Mononuclear cell (primary cell): Measurements from ENCODE around the gene FLT3. TPM values are rescaled to one million over a fixed set of nuclear protein-coding genes. Genes with fewer than 3 reads are reported as not detected.

Experiments used
- H3K27me3 ChIP-seq: 2 replicates; pipeline ENCODE4 v1.6.0; 2011; ENCODE audit warnings: low read length, control low read depth; ENCODE audit not compliant: insufficient read depth
- H3K4me1 ChIP-seq: 2 replicates; pipeline ENCODE4 v1.5.1; 2011; ENCODE audit warnings: mild to moderate bottlenecking, low read length, control low read depth; ENCODE audit not compliant: insufficient read depth
- H3K4me3 ChIP-seq: 2 replicates; pipeline ENCODE4 v1.5.1; 2011; ENCODE audit warnings: mild to moderate bottlenecking, low read length, moderate library complexity
- H3K9me3 ChIP-seq: 2 replicates; pipeline ENCODE4 v1.5.1; 2011; ENCODE audit warnings: low read depth, mild to moderate bottlenecking, control low read depth, low read length
- total RNA-seq: library from RNA; depleted of rRNA; stranded (reverse); fragments of >200 nt; gene quantifications from one replicate; pipeline ENCODE4 v1.2.3, GENCODE V29; 2012

The FLT3 gene
- total RNA-seq, 1 donor: 4.3 TPM

- H3K9me3 ChIP-seq: no peaks in the 10 kb centered on the region
- peaks cover 96% of the 10 kb centered on the region for H3K27me3 ChIP-seq
- no peak overlapping the region for H3K4me3 ChIP-seq
- peaks cover 19% of the 10 kb centered on the region for H3K4me1 ChIP-seq
Measured at GRCh38 chr13:27979001-27979643, 121.3 kb downstream of the FLT3 start.

- Histone ChIP-seq H3K9me3 (no peaks in the 10 kb centered on the region), H3K4me1 (peaks cover 19% of the 10 kb centered on the region), H3K27me3 (peaks cover 96% of the 10 kb centered on the region), H3K4me3 (no peak overlapping the region)
Measured at GRCh38 chr13:27978301-27978968, 121.9 kb downstream of the FLT3 start.

GRCh38 chr13:27977476-27978300 is 122.7 kb downstream of the FLT3 start:
- Histone ChIP-seq H3K27me3 (peaks cover 97% of the 10 kb centered on the region), H3K4me1 (peaks cover 19% of the 10 kb centered on the region), H3K9me3 (no peaks in the 10 kb centered on the region), H3K4me3 (no peak overlapping the region)

GRCh38 chr13:27976362-27977091 is 123.8 kb downstream of the FLT3 start:
- Histone ChIP-seq H3K4me1 (peaks cover 19% of the 10 kb centered on the region), H3K4me3 (no peak overlapping the region), H3K9me3 (no peaks in the 10 kb centered on the region), H3K27me3 (peaks cover 97% of the 10 kb centered on the region)

GRCh38 chr13:27975564-27976361 is 124.6 kb downstream of the FLT3 start:
- Histone ChIP-seq H3K9me3 (no peaks in the 10 kb centered on the region), H3K4me1 (peaks cover 17% of the 10 kb centered on the region), H3K4me3 (no peak overlapping the region), H3K27me3 (peaks cover 97% of the 10 kb centered on the region)

- H3K9me3 ChIP-seq: no peaks in the 10 kb centered on the region
- peaks cover 4% of the 10 kb centered on the region for H3K4me1 ChIP-seq
- H3K4me3 ChIP-seq: no peak overlapping the region
- peaks cover 96% of the 10 kb centered on the region for H3K27me3 ChIP-seq
Measured at GRCh38 chr13:27973961-27974662, 126.3 kb downstream of the FLT3 start.

GRCh38 chr13:27973291-27973690 is 127.1 kb downstream of the FLT3 start:
- Histone ChIP-seq H3K27me3 (peaks cover 98% of the 10 kb centered on the region), H3K4me1 (peaks cover 7% of the 10 kb centered on the region), H3K9me3 (no peaks in the 10 kb centered on the region), H3K4me3 (no peak overlapping the region)

- H3K4me1 ChIP-seq: peaks cover 11% of the 10 kb centered on the region
- peaks cover 99% of the 10 kb centered on the region for H3K27me3 ChIP-seq
- no peak overlapping the region for H3K4me3 ChIP-seq
- no peaks in the 10 kb centered on the region for H3K9me3 ChIP-seq
Measured at GRCh38 chr13:27972478-27972820, 127.9 kb downstream of the FLT3 start.

GRCh38 chr13:27971776-27972477 is 128.4 kb downstream of the FLT3 start:
- H3K27me3 ChIP-seq: peaks cover 99% of the 10 kb centered on the region
- no peaks in the 10 kb centered on the region for H3K9me3 ChIP-seq
- H3K4me1 ChIP-seq: peaks cover 11% of the 10 kb centered on the region
- H3K4me3 ChIP-seq: no peak overlapping the region

GRCh38 chr13:27971236-27971645 is 129.1 kb downstream of the FLT3 start:
- Histone ChIP-seq H3K9me3 (no peaks in the 10 kb centered on the region), H3K27me3 (peaks cover 99% of the 10 kb centered on the region), H3K4me1 (peaks cover 15% of the 10 kb centered on the region), H3K4me3 (no peak overlapping the region)

GRCh38 chr13:27970382-27971235 is 129.8 kb downstream of the FLT3 start:
- H3K9me3 ChIP-seq: no peaks in the 10 kb centered on the region
- H3K4me3 ChIP-seq: no peak overlapping the region
- peaks cover 13% of the 10 kb centered on the region for H3K4me1 ChIP-seq
- peaks cover 99% of the 10 kb centered on the region for H3K27me3 ChIP-seq

- H3K4me3 ChIP-seq: no peak overlapping the region
- no peaks in the 10 kb centered on the region for H3K9me3 ChIP-seq
- H3K27me3 ChIP-seq: peaks cover 99% of the 10 kb centered on the region
- H3K4me1 ChIP-seq: peaks cover 12% of the 10 kb centered on the region
Measured at GRCh38 chr13:27969866-27970229, 130.5 kb downstream of the FLT3 start.
